Subcutaneous abdominal adipose tissue (tissue), 5 donors: ENCODE measurements around the gene PBX4.
"Not testable (repeated sequence)": the region's sequence is repeated elsewhere in the genome, so short reads cannot be mapped to it uniquely, and the experiment has no call there.

Experiments used
- H3K27ac ChIP-seq: one replicate; pipeline ENCODE4 v1.7.0; 2013; ENCODE audit warnings: low read depth, mild to moderate bottlenecking, inconsistent platforms, low read length, moderate library complexity
- H3K27me3 ChIP-seq, 5 donors: one replicate each; pipeline ENCODE4 v1.7.0; 2013; ENCODE audit warnings: low read length in 5 of 5, inconsistent platforms in 1 of 5; ENCODE audit not compliant: control insufficient read depth in 5 of 5, insufficient read depth in 4 of 5
- H3K36me3 ChIP-seq, 5 donors: one replicate each; pipeline ENCODE4 v1.7.0; 2013; ENCODE audit warnings: low read length in 5 of 5; ENCODE audit not compliant: control insufficient read depth in 5 of 5, insufficient read depth in 5 of 5
- H3K4me1 ChIP-seq, 5 donors: one replicate each; pipeline ENCODE4 v1.7.0; 2013; ENCODE audit warnings: low read length in 5 of 5, mild to moderate bottlenecking in 3 of 5, moderate library complexity in 1 of 5; ENCODE audit not compliant: control insufficient read depth in 5 of 5, insufficient read depth in 5 of 5
- H3K4me3 ChIP-seq, 5 donors: one replicate each; pipeline ENCODE4 v1.7.0; 2013; ENCODE audit warnings: low read length in 5 of 5, low read depth in 1 of 5
- H3K9ac ChIP-seq, 5 donors: one replicate each; pipeline ENCODE4 v1.7.0; 2013; ENCODE audit warnings: low read length in 5 of 5, mild to moderate bottlenecking in 4 of 5, moderate library complexity in 3 of 5
- H3K9me3 ChIP-seq, 5 donors: one replicate each; pipeline ENCODE4 v1.7.0; 2013; ENCODE audit warnings: low read length in 5 of 5; ENCODE audit not compliant: control insufficient read depth in 5 of 5
- donor health status: healthy.
- donor health status: healthy.
- donor health status: healthy.
- donor health status: healthy.
- donor health status: healthy.

Gene PBX4

DNA sequence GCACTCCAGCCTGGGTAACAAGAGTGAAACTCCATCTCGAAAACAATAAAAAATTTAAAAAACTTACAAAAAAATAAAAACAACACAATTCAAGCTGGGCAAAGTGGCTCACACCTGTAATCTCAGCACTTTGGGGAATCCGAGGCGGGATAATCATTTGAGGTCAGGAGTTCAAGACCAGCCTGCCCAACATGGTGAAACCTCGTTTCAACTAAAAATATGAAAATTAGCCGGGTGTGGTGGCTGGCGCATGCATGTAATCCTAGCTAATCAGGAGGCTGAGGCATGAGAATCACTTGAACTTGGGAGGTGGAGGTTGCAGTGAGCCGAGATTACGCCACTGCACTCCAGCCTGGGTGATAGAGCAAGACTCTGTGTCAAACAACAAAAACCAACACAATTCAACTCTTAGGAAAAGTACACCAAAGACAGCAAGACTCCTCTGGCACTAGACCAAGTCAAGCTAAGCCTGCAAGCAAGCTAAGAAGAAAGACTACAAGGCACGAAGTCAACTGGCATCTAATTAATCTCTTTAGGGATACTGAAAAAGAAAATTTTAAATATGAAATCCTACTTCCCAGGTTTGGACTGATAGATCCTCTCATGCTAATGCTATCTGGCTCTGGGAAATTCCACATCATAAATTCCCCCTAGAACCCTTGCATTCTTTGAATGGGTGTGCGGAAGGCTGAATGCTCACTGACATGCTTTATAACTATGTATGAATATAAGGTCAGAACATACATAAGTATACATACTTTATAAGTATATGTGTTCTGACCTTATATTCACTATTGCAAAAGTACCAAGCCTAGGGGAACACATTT lies 7.9 kb downstream of the PBX4 start:
- no peak overlapping the region for H3K4me3 ChIP-seq
- no peaks in the 10 kb centered on the region for H3K9me3 ChIP-seq
- H3K27me3 ChIP-seq, result no peaks in the 10 kb centered on the region
- no peaks in the 10 kb centered on the region for H3K36me3 ChIP-seq
- peaks cover 0 to 8% (median 4%) of the 10 kb centered on the region in 5 donors for H3K4me1 ChIP-seq
- no peak overlapping the region for H3K27ac ChIP-seq
- H3K9ac ChIP-seq, result no peak overlapping the region

DNA sequence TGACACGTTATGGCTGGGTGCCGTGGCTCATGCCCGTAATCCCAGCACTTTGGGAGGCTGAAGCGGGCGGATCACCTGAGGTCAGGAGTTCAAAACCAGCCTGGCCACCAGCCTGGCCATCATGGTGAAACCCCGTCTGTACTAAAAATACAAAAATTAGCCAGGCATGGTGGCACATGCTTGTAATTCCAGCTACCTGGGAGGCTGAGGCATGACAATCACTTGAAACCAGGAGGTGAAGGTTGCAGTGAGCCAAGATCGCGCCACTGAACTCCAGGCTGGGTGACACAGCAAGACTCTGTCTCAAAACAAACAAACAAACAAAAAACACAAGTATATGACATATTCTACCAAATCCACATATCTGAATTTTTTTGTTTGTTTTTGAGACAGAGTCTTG lies 11.8 kb downstream of the PBX4 start:
- not testable (repeated sequence) for H3K36me3 ChIP-seq, H3K9ac ChIP-seq, H3K27me3 ChIP-seq, H3K27ac ChIP-seq, H3K9me3 ChIP-seq, H3K4me1 ChIP-seq, H3K4me3 ChIP-seq

DNA sequence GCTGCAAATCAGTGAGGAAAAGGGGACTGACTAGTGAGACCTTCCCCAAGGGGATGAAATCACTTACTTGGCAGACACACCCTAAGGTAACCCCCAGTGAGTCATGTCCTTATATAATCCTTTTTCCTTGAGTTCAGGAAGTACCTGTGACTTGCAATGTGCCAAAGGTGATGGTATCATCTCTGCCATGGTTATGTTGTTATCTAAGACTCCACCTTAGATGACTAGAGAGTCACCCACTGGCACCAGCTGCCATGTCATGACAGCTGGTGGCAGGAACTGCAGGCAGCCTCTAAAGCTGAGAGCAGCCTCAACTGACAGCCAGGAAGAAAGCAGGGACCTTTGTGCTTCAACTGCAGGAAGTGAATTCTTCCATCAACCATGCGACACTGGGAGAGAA lies 12.5 kb downstream of the PBX4 start:
- H3K27me3 ChIP-seq, result no peaks in the 10 kb centered on the region
- no peaks in the 10 kb centered on the region for H3K36me3 ChIP-seq
- peaks cover 0 to 5% (median 0%) of the 10 kb centered on the region in 5 donors for H3K4me1 ChIP-seq
- H3K27ac ChIP-seq, result no peak overlapping the region
- no peak overlapping the region for H3K4me3 ChIP-seq
- H3K9ac ChIP-seq, result no peak overlapping the region
- H3K9me3 ChIP-seq, result no peaks in the 10 kb centered on the region

DNA sequence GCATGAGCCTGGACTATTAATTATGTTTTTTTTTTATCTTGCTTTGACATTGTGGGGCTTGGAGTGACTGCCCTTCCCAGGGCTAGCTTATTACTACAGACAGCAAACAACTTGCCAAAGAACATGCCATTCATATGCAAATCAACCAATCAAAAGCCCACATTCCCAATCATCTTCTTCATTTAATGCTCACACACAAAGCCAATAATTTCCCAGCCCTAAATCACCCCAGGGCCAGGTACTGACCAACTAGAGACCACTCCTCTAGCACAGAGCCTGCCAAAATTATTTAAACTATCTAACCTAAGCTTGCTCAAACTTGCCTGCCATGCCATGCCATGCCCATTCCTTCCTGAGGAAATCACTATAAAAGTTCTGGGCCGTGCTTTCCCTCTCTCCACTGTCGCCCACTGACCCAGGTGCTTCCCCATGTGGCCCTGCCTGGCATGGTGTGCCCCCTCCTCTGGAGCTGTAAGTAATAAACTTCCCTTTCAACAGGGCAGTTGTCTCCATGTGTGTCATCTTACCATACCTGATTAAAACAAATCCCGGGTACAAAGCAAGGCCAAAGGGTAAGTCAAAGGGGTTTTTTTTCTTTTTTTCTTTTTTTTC lies 15.7 kb downstream of the PBX4 start:
- Histone ChIP-seq H3K27me3 (no peaks in the 10 kb centered on the region), H3K4me1 (peaks cover 0 to 5% (median 0%) of the 10 kb centered on the region in 5 donors), H3K9ac (no peak overlapping the region), H3K4me3 (no peak overlapping the region), H3K9me3 (no peaks in the 10 kb centered on the region), H3K36me3 (no peaks in the 10 kb centered on the region), H3K27ac (no peak overlapping the region)

DNA sequence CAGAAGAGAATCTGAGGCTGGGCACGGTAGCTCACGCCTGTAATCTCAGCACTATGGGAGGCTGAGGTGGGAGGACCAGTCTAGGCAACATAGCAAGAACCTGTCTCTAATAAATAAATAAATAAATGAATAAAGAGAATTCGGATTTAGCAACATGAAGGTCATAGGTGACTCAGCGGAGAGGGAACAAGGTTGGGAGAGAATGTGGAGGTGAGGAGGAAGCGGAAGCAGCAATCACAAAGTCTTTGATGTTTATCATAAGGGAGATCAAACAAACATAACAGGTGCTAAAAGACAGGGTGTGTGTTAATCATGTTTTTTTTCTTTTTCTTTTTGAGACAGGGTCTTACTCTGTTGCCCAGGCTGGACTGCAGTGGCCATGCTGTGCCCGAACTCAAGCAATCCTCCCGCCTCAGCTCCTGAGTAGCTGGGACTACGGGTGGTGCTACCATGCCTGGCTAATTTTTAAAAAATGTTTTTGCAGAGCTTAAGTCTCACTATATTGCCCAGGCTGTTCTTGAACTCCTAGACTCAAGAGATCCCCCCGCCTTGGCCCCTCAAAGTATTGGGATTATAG lies 16.3 kb downstream of the PBX4 start:
- H3K4me3 ChIP-seq, result no peak overlapping the region
- no peaks in the 10 kb centered on the region for H3K36me3 ChIP-seq
- H3K9ac ChIP-seq, result no peak overlapping the region
- H3K27me3 ChIP-seq, result no peaks in the 10 kb centered on the region
- no peak overlapping the region for H3K27ac ChIP-seq
- H3K4me1 ChIP-seq, result peaks cover 0 to 8% (median 0%) of the 10 kb centered on the region in 5 donors
- H3K9me3 ChIP-seq, result no peaks in the 10 kb centered on the region

DNA sequence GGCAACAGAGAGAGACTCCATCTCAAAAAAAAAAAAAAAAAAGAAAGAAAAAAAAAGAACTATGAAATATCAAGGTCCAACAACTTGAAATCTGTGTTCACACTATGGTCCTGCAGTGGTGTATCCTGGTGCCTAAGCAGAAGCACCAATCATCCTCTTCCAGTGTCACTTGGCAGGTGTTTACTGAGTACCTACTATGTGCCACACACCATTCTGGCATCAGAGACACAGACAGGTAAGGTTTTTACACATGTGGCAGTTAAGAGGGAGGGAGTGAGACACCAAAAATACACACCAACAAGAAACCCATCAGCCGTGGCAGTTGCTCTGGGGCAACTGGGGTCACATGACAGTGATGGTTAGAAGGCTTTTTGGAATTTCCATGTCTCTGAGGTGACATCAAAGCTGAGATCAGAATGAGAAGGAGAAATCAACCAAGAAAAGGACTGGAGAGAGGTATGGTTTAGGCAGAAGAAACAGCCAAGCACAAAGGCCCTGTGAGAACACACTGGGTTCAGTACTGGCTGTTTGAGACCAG lies 17.6 kb downstream of the PBX4 start:
- Histone ChIP-seq H3K36me3 (no peaks in the 10 kb centered on the region), H3K4me1 (peaks cover 0 to 11% (median 7%) of the 10 kb centered on the region in 5 donors)

GRCh38 chr19:19598728-19599451 lies 19.6 kb downstream of the PBX4 start:
- H3K4me1 ChIP-seq, result peaks cover 2 to 27% (median 17%) of the 10 kb centered on the region in 5 donors
- not testable (repeated sequence) for H3K9ac ChIP-seq, H3K4me3 ChIP-seq, H3K27me3 ChIP-seq, H3K27ac ChIP-seq, H3K36me3 ChIP-seq, H3K9me3 ChIP-seq

More for the DNA sequence above, 17.6 kb downstream of the PBX4 start:
- Histone ChIP-seq H3K4me3 (no peak overlapping the region), H3K9me3 (no peaks in the 10 kb centered on the region), H3K27ac (no peak overlapping the region), H3K27me3 (no peaks in the 10 kb centered on the region), H3K9ac (no peak overlapping the region)

DNA sequence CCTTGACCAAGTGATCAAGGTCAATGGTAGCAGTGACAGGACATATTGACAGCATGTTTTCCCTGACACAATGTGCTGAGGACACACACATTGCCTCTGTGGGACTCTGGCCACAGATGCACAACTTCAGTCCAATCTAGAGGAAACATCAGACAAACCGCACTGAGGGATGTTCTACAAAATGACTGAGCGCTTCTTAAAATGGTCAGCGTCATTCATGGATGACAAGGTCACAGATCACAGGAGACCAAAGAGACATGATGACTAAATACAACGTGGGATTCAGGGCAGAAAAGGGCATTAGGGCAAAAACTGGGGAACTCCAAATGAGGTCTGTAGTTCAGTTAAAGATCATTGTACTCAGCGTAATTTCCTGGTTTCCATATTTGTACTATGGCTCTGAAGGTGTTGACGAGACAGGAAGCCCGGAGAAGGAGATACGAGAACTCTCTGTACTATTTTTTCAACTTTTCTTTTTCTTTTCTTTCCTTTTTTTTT lies 20.6 kb downstream of the PBX4 start:
- H3K27ac ChIP-seq, result no peak overlapping the region
- H3K36me3 ChIP-seq, result no peaks in the 10 kb centered on the region

GRCh38 chr19:19595171-19595701 lies 23.3 kb downstream of the PBX4 start:
- Histone ChIP-seq H3K9ac (no peak overlapping the region), H3K27me3 (no peaks in the 10 kb centered on the region), H3K9me3 (no peaks in the 10 kb centered on the region), H3K36me3 (no peaks in the 10 kb centered on the region), H3K4me3 (no peak overlapping the region), H3K27ac (peak overlapping the region; percentile 64), H3K4me1 (peaks cover 2 to 44% (median 31%) of the 10 kb centered on the region in 5 donors)

More for the DNA sequence above, 20.6 kb downstream of the PBX4 start:
- H3K9me3 ChIP-seq, result no peaks in the 10 kb centered on the region
- H3K4me1 ChIP-seq, result peaks cover 2 to 27% (median 17%) of the 10 kb centered on the region in 5 donors
- H3K4me3 ChIP-seq, result no peak overlapping the region
- no peak overlapping the region for H3K9ac ChIP-seq
- H3K27me3 ChIP-seq, result no peaks in the 10 kb centered on the region
